Neural cell (in vitro differentiated cells): ENCODE results near the gene LAPTM5. TPM values are rescaled to one million over a fixed set of nuclear protein-coding genes. Genes with fewer than 3 reads are reported as not detected.

Source experiments
- H2AFZ ChIP-seq: fragments of 200-600, 300-800 bp; sonication (generic), shearing (Covaris generic); 2 replicates; pipeline ENCODE4 v1.6.0; 2014; ENCODE audit warnings: low read depth, mild to moderate bottlenecking, antibody characterized with exemption, low read length, moderate library complexity
- H3F3A ChIP-seq: fragments of 200-600 bp; shearing (Covaris generic); 2 replicates; pipeline ENCODE4 v1.6.1; 2016; ENCODE audit warnings: mild to moderate bottlenecking, moderate library complexity, mixed read lengths, antibody characterized with exemption, low read length; ENCODE audit not compliant: insufficient read depth, poor library complexity, severe bottlenecking
- H3K27ac ChIP-seq: fragments of 200-600, 300-800 bp; sonication (generic), shearing (Covaris generic); 2 replicates; pipeline ENCODE4 v1.5.1; 2014; ENCODE audit warnings: mild to moderate bottlenecking, low read length, moderate library complexity
- H3K27me3 ChIP-seq: fragments of 300-800, 200-600 bp; sonication (generic), shearing (Covaris generic); 2 replicates; pipeline ENCODE4 v1.6.0; 2014; ENCODE audit warnings: mild to moderate bottlenecking, low read depth, low read length, moderate library complexity; ENCODE audit not compliant: insufficient read depth
- H3K36me3 ChIP-seq: fragments of 300-800, 200-600 bp; sonication (generic), shearing (Covaris generic); 2 replicates; pipeline ENCODE4 v1.5.1; 2014; ENCODE audit warnings: mild to moderate bottlenecking, antibody characterized with exemption, low read length, moderate library complexity; ENCODE audit not compliant: insufficient read depth
- H3K4me2 ChIP-seq: fragments of 300-800, 200-600 bp; sonication (generic), shearing (Covaris generic); 2 replicates; pipeline ENCODE4 v1.6.0; 2014; ENCODE audit warnings: mild to moderate bottlenecking, low read length
- H3K4me3 ChIP-seq: fragments of 300-800, 200-600 bp; sonication (generic), shearing (Covaris generic); 2 replicates; pipeline ENCODE4 v1.5.1; 2014; ENCODE audit warnings: mild to moderate bottlenecking, low read length, moderate library complexity
- H3K79me2 ChIP-seq: fragments of 200-600 bp; shearing (Covaris generic); replicated peaks from 2 replicates; pipeline ENCODE4 v1.6.0; 2014; ENCODE audit warnings: mild to moderate bottlenecking, low read length, moderate library complexity; ENCODE audit not compliant: insufficient read depth
- H3K9ac ChIP-seq: fragments of 300-800, 200-600 bp; sonication (generic), shearing (Covaris generic); 2 replicates; pipeline ENCODE4 v1.6.1; 2016; ENCODE audit warnings: mild to moderate bottlenecking, low read length, mixed read lengths
- H3K9me2 ChIP-seq: fragments of 200-600 bp; shearing (Covaris generic); 2 replicates; pipeline ENCODE4 v1.6.1; 2016; ENCODE audit warnings: mild to moderate bottlenecking, low read length, mixed read lengths; ENCODE audit not compliant: insufficient read depth
- H3K9me3 ChIP-seq: fragments of 200-600, 300-800 bp; sonication (generic), shearing (Covaris generic); 2 replicates; pipeline ENCODE4 v1.6.1; 2016; ENCODE audit warnings: mild to moderate bottlenecking, mixed run types, low read length, moderate library complexity, mixed read lengths
- H4K20me1 ChIP-seq: fragments of 200-600 bp; shearing (Covaris generic); 2 replicates; pipeline ENCODE4 v1.6.1; 2016; ENCODE audit warnings: mild to moderate bottlenecking, mixed run types; ENCODE audit not compliant: insufficient read depth
- EP300 ChIP-seq: fragments of 450-650 bp; conservative IDR thresholded peaks from 2 replicates; pipeline ENCODE4 v1.6.1; 2014; ENCODE audit warnings: antibody characterized with exemption, mild to moderate bottlenecking, moderate library complexity; ENCODE audit not compliant: poor library complexity, severe bottlenecking
- EZH2 ChIP-seq: fragments of 200-600, 300-800 bp; shearing (Covaris generic), sonication (generic); IDR thresholded peaks from 2 replicates; pipeline ENCODE4 v1.6.1; 2014; ENCODE audit warnings: antibody characterized with exemption, low read length, borderline replicate concordance, mild to moderate bottlenecking; ENCODE audit not compliant: insufficient read depth, poor library complexity, severe bottlenecking
- MXI1 ChIP-seq: fragments of 450-650 bp; conservative IDR thresholded peaks from 2 replicates; pipeline ENCODE4 v1.6.1; 2014; ENCODE audit warnings: antibody characterized with exemption, mild to moderate bottlenecking; ENCODE audit not compliant: poor library complexity, severe bottlenecking
- POLR2AphosphoS5 ChIP-seq: IDR thresholded peaks from 2 replicates; pipeline ENCODE4 v1.6.1; 2012
- RAD21 ChIP-seq: fragments of 450-650 bp; conservative IDR thresholded peaks from 2 replicates; pipeline ENCODE4 v1.6.1; 2014; ENCODE audit warnings: antibody characterized with exemption, mild to moderate bottlenecking, moderate library complexity
- REST ChIP-seq: IDR thresholded peaks from 2 replicates; pipeline ENCODE4 v1.6.1; 2012; ENCODE audit warnings: borderline replicate concordance
- SMC3 ChIP-seq: fragments of 450-650 bp; conservative IDR thresholded peaks from 2 replicates; pipeline ENCODE4 v1.6.1; 2014; ENCODE audit warnings: antibody characterized with exemption, mild to moderate bottlenecking, moderate library complexity; ENCODE audit not compliant: poor library complexity
- TAF1 ChIP-seq: IDR thresholded peaks from 2 replicates; pipeline ENCODE4 v1.6.1; 2012; ENCODE audit warnings: low read depth
- polyA plus RNA-seq: library from polyadenylated mRNA; depleted of rRNA; stranded (reverse); fragments of >200 nt; gene quantifications from 2 replicates; pipeline ENCODE4 v1.2.3, GENCODE V29; 2014
- TF ChIP-seq, protein P1 (sequence below): fragments of 450-650 bp; IDR thresholded peaks from 2 replicates; pipeline ENCODE4 v1.5.1; 2014; ENCODE audit warnings: antibody characterized with exemption, mild to moderate bottlenecking, moderate library complexity; ENCODE audit not compliant: poor library complexity, severe bottlenecking

LAPTM5 gene
- polyA plus RNA-seq, 1 donor from 2014 or later = 0.12 TPM

DNA sequence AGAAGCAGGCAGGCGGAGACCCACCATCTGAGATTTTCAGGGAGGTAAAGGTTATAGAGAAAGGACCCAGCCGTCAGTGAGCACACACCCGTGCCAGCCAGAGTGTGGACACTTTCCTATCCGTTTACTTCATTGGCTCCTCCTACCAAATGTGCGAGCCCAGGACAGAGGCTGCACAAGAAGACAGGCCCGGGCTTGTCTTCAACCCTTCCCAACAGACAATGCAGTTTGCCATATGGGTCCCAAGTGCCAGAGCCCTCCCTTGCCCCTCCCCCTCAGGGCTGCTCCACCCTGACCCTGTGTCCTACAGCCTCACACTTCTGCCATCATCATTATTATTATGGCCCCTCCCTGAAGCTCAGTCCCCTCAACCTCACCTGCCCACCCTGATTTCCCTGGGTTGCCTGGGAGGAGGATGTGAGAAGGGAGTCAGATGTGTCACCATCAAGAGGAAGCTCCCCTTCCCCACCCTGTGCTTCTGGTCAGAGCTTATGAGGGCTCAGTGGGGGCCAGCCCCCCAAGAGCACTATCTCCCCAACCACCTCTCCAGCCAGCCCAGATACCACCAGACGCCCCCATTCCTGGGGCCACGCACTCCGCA lies 9.4 kb downstream of the LAPTM5 start:
- TF ChIP-seq MXI1 = no peak
- Histone ChIP-seq H3K9me2 (no peaks in the 10 kb centered on the region), H2AFZ (no peak overlapping the region), H3K79me2 (no peaks in the 10 kb centered on the region), H3K9me3 (no peaks in the 10 kb centered on the region), H4K20me1 (no peaks in the 10 kb centered on the region), H3F3A (no peaks in the 10 kb centered on the region), H3K4me3 (no peak overlapping the region), H3K27me3 (no peaks in the 10 kb centered on the region), H3K4me2 (no peak overlapping the region), H3K9ac (no peak overlapping the region), H3K27ac (no peak overlapping the region), H3K36me3 (no peaks in the 10 kb centered on the region)

- Histone ChIP-seq H2AFZ (no peak overlapping the region), H3K36me3 (no peaks in the 10 kb centered on the region), H3K79me2 (no peaks in the 10 kb centered on the region), H3K27me3 (no peaks in the 10 kb centered on the region), H3K9me3 (no peaks in the 10 kb centered on the region), H3K4me3 (no peak overlapping the region), H4K20me1 (no peaks in the 10 kb centered on the region), H3K9me2 (no peaks in the 10 kb centered on the region), H3K27ac (no peak overlapping the region), H3K4me2 (no peak overlapping the region), H3K9ac (no peak overlapping the region), H3F3A (no peaks in the 10 kb centered on the region)
- no peak for TF ChIP-seq SMC3
- TF ChIP-seq REST = no peak
- TF ChIP-seq EZH2 = no peak
These were observed 10.3 kb downstream of the LAPTM5 start for GRCh38 chr1:30747033-30748008.

GRCh38 chr1:30746212-30747032 lies 11.2 kb downstream of the LAPTM5 start:
- no peak overlapping the region for H3K9ac ChIP-seq
- no peaks in the 10 kb centered on the region for H3K27me3 ChIP-seq
- TF ChIP-seq RAD21 (no peak), TAF1 (no peak), POLR2AphosphoS5 (no peak), EP300 (no peak), REST (no peak), SMC3 (no peak), MXI1 (no peak), EZH2 (no peak)
- TF ChIP-seq, protein P1, sequence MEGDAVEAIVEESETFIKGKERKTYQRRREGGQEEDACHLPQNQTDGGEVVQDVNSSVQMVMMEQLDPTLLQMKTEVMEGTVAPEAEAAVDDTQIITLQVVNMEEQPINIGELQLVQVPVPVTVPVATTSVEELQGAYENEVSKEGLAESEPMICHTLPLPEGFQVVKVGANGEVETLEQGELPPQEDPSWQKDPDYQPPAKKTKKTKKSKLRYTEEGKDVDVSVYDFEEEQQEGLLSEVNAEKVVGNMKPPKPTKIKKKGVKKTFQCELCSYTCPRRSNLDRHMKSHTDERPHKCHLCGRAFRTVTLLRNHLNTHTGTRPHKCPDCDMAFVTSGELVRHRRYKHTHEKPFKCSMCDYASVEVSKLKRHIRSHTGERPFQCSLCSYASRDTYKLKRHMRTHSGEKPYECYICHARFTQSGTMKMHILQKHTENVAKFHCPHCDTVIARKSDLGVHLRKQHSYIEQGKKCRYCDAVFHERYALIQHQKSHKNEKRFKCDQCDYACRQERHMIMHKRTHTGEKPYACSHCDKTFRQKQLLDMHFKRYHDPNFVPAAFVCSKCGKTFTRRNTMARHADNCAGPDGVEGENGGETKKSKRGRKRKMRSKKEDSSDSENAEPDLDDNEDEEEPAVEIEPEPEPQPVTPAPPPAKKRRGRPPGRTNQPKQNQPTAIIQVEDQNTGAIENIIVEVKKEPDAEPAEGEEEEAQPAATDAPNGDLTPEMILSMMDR = no peak
- no peaks in the 10 kb centered on the region for H3K79me2 ChIP-seq
- H2AFZ ChIP-seq = no peak overlapping the region
- no peaks in the 10 kb centered on the region for H4K20me1 ChIP-seq
- no peak overlapping the region for H3K4me2 ChIP-seq
- H3K36me3 ChIP-seq = no peaks in the 10 kb centered on the region
- H3F3A ChIP-seq = no peaks in the 10 kb centered on the region
- H3K27ac ChIP-seq = no peak overlapping the region
- no peaks in the 10 kb centered on the region for H3K9me3 ChIP-seq
- H3K4me3 ChIP-seq = no peak overlapping the region
- H3K9me2 ChIP-seq = no peaks in the 10 kb centered on the region
